ENCODE results near the gene CRACR2A. TPM values are rescaled to one million over a fixed set of nuclear protein-coding genes. Genes with fewer than 3 reads are reported as not detected.

Gene CRACR2A
- total RNA-seq, 1 donor from 2014 or later, result 6.2 TPM

GRCh38 chr12:3694673-3695072 lies 58.2 kb downstream of the CRACR2A start:
- H3K4me3 ChIP-seq (ENCODE audit: low read depth, low read length), result no peak overlapping the region
- H3K36me3 ChIP-seq (ENCODE audit: control insufficient read depth, insufficient read depth, low read length), result no peaks in the 10 kb centered on the region
- TF ChIP-seq CTCF (IDR thresholded peaks at IDR 0.05; ENCODE audit: insufficient read depth, low read length, poor library complexity, severe bottlenecking), result no peak
- DNase-seq (ENCODE audit: low read depth), result no peak
- H3K27me3 ChIP-seq (ENCODE audit: control insufficient read depth, insufficient read depth, low read length), result no peaks in the 10 kb centered on the region

GRCh38 chr12:3692616-3693365 lies 60.1 kb downstream of the CRACR2A start:
- no peak for TF ChIP-seq CTCF (IDR thresholded peaks at IDR 0.05; ENCODE audit: insufficient read depth, low read length, poor library complexity, severe bottlenecking)
- no peaks in the 10 kb centered on the region for H3K27me3 ChIP-seq (ENCODE audit: control insufficient read depth, insufficient read depth, low read length)
- no peak for DNase-seq (ENCODE audit: low read depth)
- no peak overlapping the region for H3K4me3 ChIP-seq (ENCODE audit: low read depth, low read length)
- no peaks in the 10 kb centered on the region for H3K36me3 ChIP-seq (ENCODE audit: control insufficient read depth, insufficient read depth, low read length)

GRCh38 chr12:3686463-3686862 lies 66.4 kb downstream of the CRACR2A start:
- no peaks in the 10 kb centered on the region for H3K36me3 ChIP-seq (ENCODE audit: control insufficient read depth, insufficient read depth, low read length)
- TF ChIP-seq CTCF (IDR thresholded peaks at IDR 0.05; ENCODE audit: insufficient read depth, low read length, poor library complexity, severe bottlenecking), result no peak
- H3K27me3 ChIP-seq (ENCODE audit: control insufficient read depth, insufficient read depth, low read length), result no peaks in the 10 kb centered on the region
- DNase-seq (ENCODE audit: low read depth), result no peak
- no peak overlapping the region for H3K4me3 ChIP-seq (ENCODE audit: low read depth, low read length)

- Histone ChIP-seq H3K36me3 (ENCODE audit: control insufficient read depth, insufficient read depth, low read length) (no peaks in the 10 kb centered on the region), H3K27me3 (ENCODE audit: control insufficient read depth, insufficient read depth, low read length) (no peaks in the 10 kb centered on the region), H3K4me3 (ENCODE audit: low read depth, low read length) (no peak overlapping the region)
- TF ChIP-seq CTCF (IDR thresholded peaks at IDR 0.05; ENCODE audit: insufficient read depth, low read length, poor library complexity, severe bottlenecking), result no peak
- no peak for DNase-seq (ENCODE audit: low read depth)
These were observed 67.1 kb downstream of the CRACR2A start for GRCh38 chr12:3685830-3686229.

- no peak overlapping the region for H3K4me3 ChIP-seq (ENCODE audit: low read depth, low read length)
These were observed 68.4 kb downstream of the CRACR2A start for GRCh38 chr12:3684449-3685051.

More at GRCh38 chr12:3684449-3685051, 68.4 kb downstream of the CRACR2A start:
- no peak for TF ChIP-seq CTCF (IDR thresholded peaks at IDR 0.05; ENCODE audit: insufficient read depth, low read length, poor library complexity, severe bottlenecking)
- H3K36me3 ChIP-seq (ENCODE audit: control insufficient read depth, insufficient read depth, low read length), result no peaks in the 10 kb centered on the region
- DNase-seq (ENCODE audit: low read depth), result no peak
- H3K27me3 ChIP-seq (ENCODE audit: control insufficient read depth, insufficient read depth, low read length), result no peaks in the 10 kb centered on the region
